K562 (cell line): ENCODE measurements around the gene AP1G1. TPM values are rescaled to one million over a fixed set of nuclear protein-coding genes. Genes with fewer than 3 reads are reported as not detected.

Experiments
- ATAC-seq: fragments of 200-7000 bp; cut with Tn5 transposase; 3 replicates; pipeline ENCODE4 v1.9.1; 2020; ENCODE audit warnings: moderate library complexity
- BruUV-seq: library from RNA; stranded (reverse); fragments of 400-500 nt; replicated peaks from 2 replicates; lab custom pipeline; 2021; lab: Mats Ljungman, UMichigan
- CTCF ChIA-PET: fragments of 300-600 bp; formaldehyde crosslinking; extraction: SDS; loops from one replicate; lab custom pipeline; 2021; ENCODE audit warnings: low intra/inter-chr PET ratio; lab: Yijun Ruan, JAX
- POLR2A ChIA-PET: fragments of 300-600, 350-650 bp; sonication (Branson Sonifier 250); formaldehyde crosslinking; extraction: SDS; loops from one replicate; lab custom pipeline; 2021; ENCODE audit warnings: antibody characterized with exemption, inconsistent platforms; lab: Yijun Ruan, JAX
- DNase-seq, 4 experiments: peaks; one replicate each; pipeline versions ENCODE4 v3.0.0 to v3.0.0-alpha.2; 2011 to 2018; ENCODE audit warnings: low spot score in 3 of 4, mixed read lengths in 3 of 4; ENCODE audit errors: extremely low read depth in 1 of 4
- FAIRE-seq: peaks from 2 replicates; lab custom pipeline; 2011; peaks lifted over from hg19 to GRCh38; lab: Jason Lieb, UNC
- H2AFZ ChIP-seq: 2 replicates; pipeline ENCODE4 v1.6.0; 2011; ENCODE audit warnings: low read depth, low read length, control low read depth, inconsistent platforms
- H3K27ac ChIP-seq: fragments of 200-600 bp; 3 replicates; pipeline ENCODE4 v1.8.0; 2011; ENCODE audit warnings: low read depth, mild to moderate bottlenecking, control low read depth, inconsistent platforms, low read length, moderate library complexity, mixed read lengths; ENCODE audit errors: extremely low read depth
- H3K27me3 ChIP-seq, 2 experiments: fragments of 300-600 bp in 1 of 2; 2 replicates in 1 of 2; 3 replicates in 1 of 2; pipeline versions ENCODE4 v1.6.0 to v1.8.0; 2011; ENCODE audit warnings: inconsistent platforms in 2 of 2, low read length in 2 of 2, mild to moderate bottlenecking in 1 of 2, mixed read lengths in 1 of 2, moderate library complexity in 1 of 2; ENCODE audit not compliant: control insufficient read depth in 2 of 2, insufficient read depth in 2 of 2
- H3K36me3 ChIP-seq: fragments of 300-600 bp; 3 replicates; pipeline ENCODE4 v1.8.0; 2011; ENCODE audit warnings: mild to moderate bottlenecking, low read length, inconsistent platforms; ENCODE audit not compliant: control insufficient read depth, insufficient read depth
- H3K4me1 ChIP-seq, 2 experiments: fragments of 200-600 bp in 1 of 2; replicated peaks in 1 of 2; 2 replicates in 1 of 2; 3 replicates in 1 of 2; pipeline versions ENCODE4 v1.5.1 to v1.8.0; 2011; ENCODE audit warnings: inconsistent platforms in 2 of 2, low read length in 2 of 2, mild to moderate bottlenecking in 1 of 2, mixed read lengths in 1 of 2, moderate library complexity in 1 of 2; ENCODE audit not compliant: control insufficient read depth in 2 of 2, insufficient read depth in 2 of 2
- H3K4me2 ChIP-seq: 2 replicates; pipeline ENCODE4 v1.6.1; 2011; ENCODE audit warnings: low read length, control low read depth, inconsistent platforms, mixed read lengths; ENCODE audit not compliant: insufficient read depth
- H3K4me3 ChIP-seq: fragments of 200-600 bp; sonication (generic), shearing (Covaris generic); 2 replicates; pipeline ENCODE4 v1.5.1; 2016; ENCODE audit warnings: control low read depth, inconsistent platforms
- H3K79me2 ChIP-seq: fragments of 200-600 bp; 3 replicates; pipeline ENCODE4 v1.8.0; 2011; ENCODE audit warnings: low read length, inconsistent platforms; ENCODE audit not compliant: control insufficient read depth, insufficient read depth
- H3K9ac ChIP-seq, 2 experiments: 2 replicates each; pipeline versions ENCODE4 v1.6.0 to v1.6.1; 2011; ENCODE audit warnings: low read depth in 2 of 2, low read length in 2 of 2, control low read depth in 1 of 2, inconsistent platforms in 1 of 2, mild to moderate bottlenecking in 1 of 2, mixed read lengths in 1 of 2; ENCODE audit not compliant: insufficient read depth in 1 of 2
- H3K9me1 ChIP-seq: one replicate; pipeline ENCODE4 v1.6.0; 2011; ENCODE audit warnings: inconsistent platforms, mild to moderate bottlenecking, low read length, moderate library complexity; ENCODE audit not compliant: control insufficient read depth, insufficient read depth
- H3K9me3 ChIP-seq: replicated peaks from 2 replicates; pipeline ENCODE4 v1.5.1; 2011; ENCODE audit warnings: low read depth, low read length, inconsistent platforms; ENCODE audit not compliant: control insufficient read depth, insufficient read depth
- H4K20me1 ChIP-seq: replicated peaks from 2 replicates; pipeline ENCODE4 v1.6.1; 2011; ENCODE audit warnings: low read length, inconsistent platforms, mixed read lengths; ENCODE audit not compliant: control insufficient read depth, insufficient read depth
- CREB5 ChIP-seq: fragments of 250-450 bp; sonication (Bioruptor Pico); IDR thresholded peaks from 2 replicates; pipeline ENCODE4 v1.5.0; 2020; ENCODE audit warnings: mild to moderate bottlenecking
- E2F4 ChIP-seq: sonication (generic); formaldehyde crosslinking; IDR thresholded peaks from 2 replicates; pipeline ENCODE4 v1.8.0; 2022; ENCODE audit warnings: mild to moderate bottlenecking, low read depth, missing genetic modification reagents
- ELF1 ChIP-seq: fragments of 200-800 bp; sonication (Bioruptor generic); IDR thresholded peaks from 2 replicates; pipeline ENCODE4 v1.6.1; 2016; ENCODE audit warnings: missing genetic modification characterization, missing compliant biosample characterization
- MITF ChIP-seq: IDR thresholded peaks from 2 replicates; pipeline ENCODE4 v1.6.1; 2014; ENCODE audit warnings: antibody characterized with exemption
- NELFE ChIP-seq: IDR thresholded peaks from 2 replicates; pipeline ENCODE4 v1.6.1; 2011; ENCODE audit warnings: mild to moderate bottlenecking; ENCODE audit not compliant: insufficient read depth, insufficient read length
- OTX1 ChIP-seq: fragments of 450-650 bp; formaldehyde crosslinking; IDR thresholded peaks from 2 replicates; pipeline ENCODE4 v1.4.0; 2022; ENCODE audit warnings: mild to moderate bottlenecking
- ZNF655 ChIP-seq: fragments of 250-450 bp; sonication (Bioruptor Pico); IDR thresholded peaks from 2 replicates; pipeline ENCODE4 v1.5.0; 2021
- WGBS: fragments of 100-300 bp; shearing (Covaris generic); methylation state at CpG from one replicate; pipeline ENCODE4 v1.1.6; 2016; ENCODE audit warnings: low coverage, mixed read lengths; ENCODE audit not compliant: insufficient coverage; ENCODE audit errors: missing lambda C conversion rate; 5-methylcytosine and 5-hydroxymethylcytosine counted together
- in situ Hi-C: fragments of 300-500 bp; cut with MboI; formaldehyde crosslinking; loops from 4 replicates; pipeline ENCODE4 v1.15.0; 2018; ENCODE audit warnings: inconsistent platforms, mixed read lengths
- intact Hi-C: fragments of 100-400 bp; cut with micrococcal nuclease; formaldehyde crosslinking; loops from 2 replicates; pipeline ENCODE4 v1.14.2; 2022
- polyA plus RNA-seq, 8 experiments: library from polyadenylated mRNA; depleted of rRNA in 4 of 8; stranded (reverse) in 5 of 8; unstranded in 3 of 8; fragments of >200 nt; fragmentation: Nextera tagmentation in 2 of 8; fragmentation: Illumina TruSeq in 1 of 8; extraction: Ambion mirVana in 2 of 8; extraction: Trizol in 1 of 8; gene quantifications; 2 replicates each; pipeline versions ENCODE4 v1.2.1 to v1.2.3, GENCODE V29; 2011 to 2014; ENCODE audit warnings: inconsistent platforms in 1 of 8, missing spikeins in 1 of 8
- total RNA-seq, 7 experiments: library from RNA; depleted of rRNA in 6 of 7; stranded (reverse); fragments of >200 nt in 6 of 7; fragmentation: Illumina TruSeq in 2 of 7; extraction: Trizol in 2 of 7; gene quantifications; 2 replicates each; pipeline versions ENCODE4 v1.2.1 to v1.2.3, GENCODE V29; 2011 to 2021; ENCODE audit warnings: low replicate concordance in 1 of 7
- TF ChIP-seq, protein P1 (sequence below), 2 experiments: fragments of 450-650 bp in 1 of 2; sonication (generic) in 1 of 2; formaldehyde crosslinking; conservative IDR thresholded peaks; 2 replicates each; pipeline versions ENCODE4 v1.4.0 to v1.8.1; 2020 to 2022; ENCODE audit warnings: mild to moderate bottlenecking in 1 of 2, missing genetic modification reagents in 1 of 2

Gene AP1G1
- total and polyA plus RNA-seq, 9 of the 15 experiments (the other 6 are each of a cell fraction or from before 2014, with no cell fraction given) = 7.0 to 59.2 (median 42.0) TPM

- TF ChIP-seq E2F4 = no peak
- TF ChIP-seq OTX1 (CRISPR knock-in tag) = no peak
These were observed 41.4 kb downstream of the AP1G1 start (continued) for GRCh38 chr16:71767060-71767900.

GRCh38 chr16:71762186-71762585 is 46.4 kb downstream of the AP1G1 start:
- ATAC-seq (no peak), DNase-seq (no peak), FAIRE-seq (no peak)
- POLR2A ChIA-PET = interaction anchor here (0.6 kb wide), 2 partner anchors 13 to 943 kb away, joined by 3 read pairs; no protein-coding TSS in a partner anchor
- Histone ChIP-seq H3K4me1 (no peaks in the 10 kb centered on the region), H3K27me3 (no peaks in the 10 kb centered on the region), H3K27ac (no peak overlapping the region), H3K79me2 (no peaks in the 10 kb centered on the region), H3K9me3 (no peaks in the 10 kb centered on the region), H3K4me2 (no peak overlapping the region), H3K9ac (no peak overlapping the region), H3K9me1 (no peaks in the 10 kb centered on the region), H4K20me1 (no peaks in the 10 kb centered on the region), H3K4me3 (no peak overlapping the region), H2AFZ (no peak overlapping the region), H3K36me3 (peaks cover 68% of the 10 kb centered on the region)
- in situ Hi-C loops = no loop called here
- CTCF ChIA-PET = no interaction called here
- no TSS peak for BruUV-seq
- 93% methylated on average over 2 of the region's 2 CpGs for WGBS
- no peak for TF ChIP-seq MITF
- no peak for TF ChIP-seq CREB5 (CRISPR knock-in tag)
- TF ChIP-seq ELF1 (tag) = no peak
- no peak for TF ChIP-seq NELFE
- no peak for TF ChIP-seq ZNF655 (CRISPR knock-in tag)
- TF ChIP-seq, protein P1, sequence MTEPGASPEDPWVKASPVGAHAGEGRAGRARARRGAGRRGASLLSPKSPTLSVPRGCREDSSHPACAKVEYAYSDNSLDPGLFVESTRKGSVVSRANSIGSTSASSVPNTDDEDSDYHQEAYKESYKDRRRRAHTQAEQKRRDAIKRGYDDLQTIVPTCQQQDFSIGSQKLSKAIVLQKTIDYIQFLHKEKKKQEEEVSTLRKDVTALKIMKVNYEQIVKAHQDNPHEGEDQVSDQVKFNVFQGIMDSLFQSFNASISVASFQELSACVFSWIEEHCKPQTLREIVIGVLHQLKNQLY (CRISPR knock-in tag; conservative IDR thresholded peaks at IDR 0.05) = no peak
- intact Hi-C loops = no loop called here
